AG04450 (cell line): ENCODE measurements around the gene REV1. TPM values are rescaled to one million over a fixed set of nuclear protein-coding genes. Genes with fewer than 3 reads are reported as not detected.
"Not testable (repeated sequence)": the region's sequence is repeated elsewhere in the genome, so short reads cannot be mapped to it uniquely, and the experiment has no call there.

Source experiments
- CTCF ChIA-PET: fragments of 300-600, 350-600 bp; formaldehyde crosslinking; extraction: SDS; loops from one replicate; lab custom pipeline; 2022; ENCODE audit warnings: antibody characterized with exemption, inconsistent platforms; lab: Charles Lee
- POLR2A ChIA-PET: fragments of 350-600 bp; formaldehyde crosslinking; extraction: SDS; loops from one replicate; lab custom pipeline; 2021; ENCODE audit warnings: antibody characterized with exemption, inconsistent platforms; lab: Yijun Ruan, JAX
- DNase-seq: peaks from one replicate; pipeline ENCODE4 v3.0.0-alpha.2; 2011; ENCODE audit warnings: low read depth, low spot score
- H3K27ac ChIP-seq: one replicate; pipeline ENCODE4 v1.5.1; 2012; ENCODE audit warnings: low read depth, low read length, control low read depth
- H3K27me3 ChIP-seq: one replicate; pipeline ENCODE4 v1.6.0; 2012; ENCODE audit warnings: low read length; ENCODE audit not compliant: control insufficient read depth, insufficient read depth
- H3K4me3 ChIP-seq: 2 replicates; pipeline ENCODE4 v1.5.1; 2011; ENCODE audit warnings: mild to moderate bottlenecking, low read depth, low read length, control low read depth
- H3K9me3 ChIP-seq: 2 replicates; pipeline ENCODE4 v1.5.1; 2012; ENCODE audit warnings: low read length; ENCODE audit not compliant: control insufficient read depth, insufficient read depth
- CTCF ChIP-seq: IDR thresholded peaks from 2 replicates; pipeline ENCODE4 v1.5.1; 2011; ENCODE audit warnings: low read depth, low read length, control low read depth, inconsistent platforms
- polyA plus RNA-seq: library from polyadenylated mRNA; depleted of rRNA; stranded (reverse); fragments of >200 nt; gene quantifications from 2 replicates; pipeline ENCODE4 v1.2.3, GENCODE V29; 2011

Gene REV1
- polyA plus RNA-seq, 1 experiment = 26.4 TPM

DNA sequence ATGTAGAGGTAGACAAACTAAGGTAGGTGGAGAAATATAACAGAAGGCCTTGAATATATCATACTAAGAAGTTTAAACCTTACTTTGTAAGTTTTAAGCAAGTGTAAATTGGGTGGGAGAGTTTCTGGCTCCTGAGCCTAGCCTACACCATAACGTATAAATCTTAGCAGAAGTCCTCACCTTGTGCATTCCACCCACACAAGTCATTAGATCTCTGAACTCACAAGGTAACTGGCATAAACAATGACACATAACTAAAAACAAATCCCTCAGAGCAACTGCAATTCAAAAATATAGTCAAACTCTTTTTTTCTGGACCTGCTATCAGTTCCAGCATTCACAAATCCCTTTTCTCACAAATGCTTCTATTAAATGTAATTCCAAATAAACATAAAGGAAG lies 9.4 kb downstream of the REV1 start:
- no peaks in the 10 kb centered on the region for H3K27me3 ChIP-seq
- H3K4me3 ChIP-seq = no peak overlapping the region
- CTCF ChIA-PET = no interaction called here
- DNase-seq = no peak
- no peak overlapping the region for H3K27ac ChIP-seq
- H3K9me3 ChIP-seq = no peaks in the 10 kb centered on the region
- no peak for TF ChIP-seq CTCF
- POLR2A ChIA-PET = no interaction called here

- no peaks in the 10 kb centered on the region for H3K27me3 ChIP-seq
- no peak overlapping the region for H3K27ac ChIP-seq
- ChIA-PET CTCF (interaction anchor here (0.8 kb wide), 1 partner anchor 784 kb away, joined by 3 read pairs; no protein-coding TSS in a partner anchor), POLR2A (no interaction called here)
- DNase-seq = no peak
- H3K9me3 ChIP-seq = no peaks in the 10 kb centered on the region
- no peak overlapping the region for H3K4me3 ChIP-seq
- TF ChIP-seq CTCF = no peak
Measured at GRCh38 chr2:99478632-99479031, 11.2 kb downstream of the REV1 start.

- DNase-seq = no peak
- ChIA-PET POLR2A (no interaction called here), CTCF (no interaction called here)
- no peak overlapping the region for H3K4me3 ChIP-seq
- no peaks in the 10 kb centered on the region for H3K27me3 ChIP-seq
- H3K27ac ChIP-seq = no peak overlapping the region
- no peak for TF ChIP-seq CTCF
- H3K9me3 ChIP-seq = no peaks in the 10 kb centered on the region
Measured at GRCh38 chr2:99477054-99477453, 12.8 kb downstream of the REV1 start.

- Histone ChIP-seq H3K27me3 (no peaks in the 10 kb centered on the region), H3K9me3 (no peaks in the 10 kb centered on the region), H3K27ac (no peak overlapping the region), H3K4me3 (no peak overlapping the region)
- no peak for DNase-seq
- no peak for TF ChIP-seq CTCF
- CTCF ChIA-PET = no interaction called here
- POLR2A ChIA-PET = no interaction called here
Measured at GRCh38 chr2:99476629-99477028, 13.2 kb downstream of the REV1 start.

DNA sequence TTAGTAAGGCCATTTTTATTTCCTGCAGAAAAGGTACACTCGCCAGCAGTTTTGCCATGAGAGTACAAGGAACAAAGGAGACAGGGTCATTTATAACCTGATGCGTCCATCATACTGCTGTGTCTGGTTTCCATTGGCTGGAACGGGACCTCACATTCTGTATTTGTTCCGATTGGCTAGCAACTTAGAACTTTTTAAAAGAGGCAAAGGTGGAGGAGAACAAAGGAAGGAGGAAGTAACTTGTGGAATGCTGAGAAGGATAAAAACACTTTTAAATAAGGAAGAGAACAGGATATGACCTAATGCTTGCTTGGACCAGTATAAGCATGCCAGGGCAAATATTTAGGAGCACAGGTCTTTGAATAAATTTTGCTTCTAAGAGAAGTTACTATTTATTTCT lies 14.7 kb downstream of the REV1 start:
- CTCF ChIA-PET, H3K4me3 ChIP-seq, POLR2A ChIA-PET, H3K9me3 ChIP-seq, H3K27ac ChIP-seq, DNase-seq, H3K27me3 ChIP-seq: not testable (repeated sequence)
